Left hindlimb (tissue), 1 donor: ENCODE data around the gene METTL17.
"Not testable (repeated sequence)": the region's sequence is repeated elsewhere in the genome, so short reads cannot be mapped to it uniquely, and the experiment has no call there.

ENCODE experiments used
- DNase-seq: peaks from one replicate; pipeline ENCODE4 v3.0.0-alpha.2; 2018

Gene METTL17

GRCh38 chr14:20997115-20997514, 7.3 kb downstream of the METTL17 start:
- no peak for DNase-seq

GRCh38 chr14:20997564-20997963, 7.8 kb downstream of the METTL17 start:
- no peak for DNase-seq

- no peak for DNase-seq
Observed at GRCh38 chr14:20998139-20998538, 8.4 kb downstream of the METTL17 start.

DNA sequence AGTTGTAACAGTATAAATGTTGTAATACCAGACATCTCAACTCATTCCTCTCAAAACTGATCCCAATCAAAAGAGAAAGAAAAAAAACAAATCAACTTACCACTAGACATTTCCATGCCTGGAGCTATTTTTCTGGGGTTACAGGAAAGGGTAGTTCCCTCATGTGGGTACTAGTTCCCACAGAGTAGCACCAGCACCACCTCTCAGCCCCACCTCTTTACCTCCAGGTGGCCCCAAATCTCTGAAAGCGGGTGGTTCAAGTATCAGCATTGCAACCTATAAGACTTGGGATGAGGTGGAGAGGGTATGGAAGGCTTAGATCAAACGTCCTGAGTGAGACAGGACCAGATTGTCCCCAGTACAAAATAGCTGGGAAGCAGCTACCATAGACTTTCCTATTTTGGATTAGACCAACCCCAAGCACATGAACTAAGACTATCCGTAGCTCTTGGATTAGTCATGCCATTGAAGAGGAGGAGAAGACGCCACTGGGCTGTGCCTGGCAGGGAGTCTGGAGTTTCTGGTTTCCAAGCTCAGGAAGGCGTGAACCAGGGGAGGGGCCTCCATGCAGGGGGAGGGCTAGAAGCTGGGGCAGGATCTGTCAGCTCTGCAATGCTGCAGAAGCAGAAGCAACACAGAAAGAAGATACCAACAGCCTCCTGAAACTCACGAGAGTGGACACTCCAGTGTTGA, 9.0 kb downstream of the METTL17 start, which contains the start of gene SLC39A2:
SLC39A2 (plus strand) TSS at position 620 of the 693 bp plus-strand sequence. CDS start 154 bp downstream, outside the sequence.
- DNase-seq: no peak

- DNase-seq: no peak
Observed at GRCh38 chr14:20999591-20999990, 9.8 kb downstream of the METTL17 start.

DNA sequence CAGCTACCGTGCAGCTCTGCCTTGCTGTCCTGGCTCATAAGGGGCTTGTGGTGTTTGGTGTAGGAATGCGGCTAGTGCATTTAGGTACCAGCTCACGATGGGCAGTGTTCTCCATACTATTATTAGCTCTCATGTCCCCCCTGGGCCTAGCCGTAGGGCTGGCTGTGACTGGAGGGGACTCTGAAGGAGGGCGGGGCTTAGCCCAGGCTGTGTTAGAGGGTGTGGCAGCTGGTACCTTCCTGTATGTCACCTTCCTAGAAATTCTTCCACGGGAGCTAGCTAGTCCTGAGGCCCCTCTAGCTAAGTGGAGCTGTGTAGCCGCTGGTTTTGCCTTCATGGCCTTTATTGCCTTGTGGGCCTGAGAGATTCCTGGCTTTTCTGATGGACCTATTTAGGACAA, 11.4 kb downstream of the METTL17 start:
- DNase-seq: no peak

- no peak for DNase-seq
Observed at GRCh38 chr14:21003788-21004346, 14.1 kb downstream of the METTL17 start.

GRCh38 chr14:21009721-21010120, 19.9 kb downstream of the METTL17 start:
- DNase-seq: not testable (repeated sequence)

GRCh38 chr14:21011136-21011535, 21.4 kb downstream of the METTL17 start:
- no peak for DNase-seq

DNA sequence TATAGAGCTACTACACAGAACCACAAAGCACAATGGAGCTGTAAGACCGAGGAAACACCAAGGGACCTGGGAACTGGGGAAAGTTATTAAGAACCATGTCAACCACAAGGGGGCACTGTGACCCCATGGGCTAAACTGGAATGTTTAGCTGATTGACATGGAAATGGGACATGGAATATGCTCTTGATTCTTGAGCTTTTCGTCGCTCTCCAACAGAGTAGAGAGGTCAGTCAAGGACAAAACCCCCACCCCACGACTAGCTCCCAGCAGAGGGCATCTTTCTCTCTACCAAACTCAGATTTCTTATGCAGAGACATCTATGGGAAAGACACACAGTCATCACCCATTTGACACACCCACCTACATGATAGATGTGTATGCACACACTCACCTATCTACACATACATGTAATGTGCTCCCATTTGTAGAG, 25.0 kb downstream of the METTL17 start:
- DNase-seq: peak; percentile 88

DNA sequence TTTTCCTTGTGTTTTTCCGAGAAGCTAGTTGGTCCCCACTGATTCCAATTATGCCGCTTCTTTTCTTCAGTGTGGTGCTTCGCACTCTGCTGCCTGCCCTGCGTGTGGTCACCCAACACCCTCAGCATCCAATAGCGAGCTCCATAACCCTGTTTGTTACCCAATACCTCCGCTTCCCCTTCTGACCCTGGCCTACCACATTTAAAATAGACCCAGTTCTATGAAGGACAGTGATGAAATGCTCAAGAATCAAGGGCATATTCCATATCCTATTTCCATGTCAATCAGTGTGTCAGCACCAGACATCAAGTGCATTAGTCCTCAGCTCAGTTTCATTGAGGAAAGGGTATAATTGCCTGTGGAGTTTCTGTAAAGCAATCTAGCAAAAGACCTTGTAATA, 25.5 kb downstream of the METTL17 start:
- DNase-seq: no peak

DNA sequence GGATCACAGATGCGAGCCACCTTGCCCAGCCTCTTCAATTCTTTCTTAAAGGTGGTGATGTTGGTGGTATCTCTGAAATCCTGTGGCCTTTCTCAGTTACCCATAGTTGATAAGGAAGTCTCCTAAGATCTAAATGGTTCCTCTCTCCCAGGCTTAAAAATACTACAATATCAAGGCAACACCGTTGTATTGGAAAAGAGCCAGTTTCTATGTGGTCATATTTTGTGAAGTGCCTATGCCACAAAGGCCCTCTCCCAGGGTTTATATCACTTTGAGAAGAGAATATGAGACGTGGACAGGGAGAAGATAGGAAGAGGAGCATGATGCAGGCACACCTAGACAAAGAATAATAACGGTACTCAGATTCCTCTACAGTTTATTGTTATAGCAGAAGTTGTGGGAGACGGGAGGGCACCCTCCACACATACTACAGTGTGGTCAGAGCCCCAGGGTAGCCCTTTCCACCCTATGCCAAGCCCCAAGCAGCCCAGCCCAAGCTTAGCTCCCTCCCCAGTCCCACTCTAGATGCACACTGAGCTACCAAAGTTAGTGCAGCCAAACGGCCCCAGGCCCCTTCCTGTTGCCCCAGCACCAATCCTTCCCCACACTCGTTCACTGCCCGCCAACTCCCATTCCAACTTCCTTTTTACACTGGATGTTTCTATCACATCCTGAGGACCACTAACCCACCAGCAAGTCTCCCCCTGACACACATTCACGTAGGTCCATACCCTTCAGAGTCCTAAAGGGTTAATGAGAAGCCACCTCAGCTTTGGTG, 26.8 kb downstream of the METTL17 start:
- DNase-seq: no peak

DNA sequence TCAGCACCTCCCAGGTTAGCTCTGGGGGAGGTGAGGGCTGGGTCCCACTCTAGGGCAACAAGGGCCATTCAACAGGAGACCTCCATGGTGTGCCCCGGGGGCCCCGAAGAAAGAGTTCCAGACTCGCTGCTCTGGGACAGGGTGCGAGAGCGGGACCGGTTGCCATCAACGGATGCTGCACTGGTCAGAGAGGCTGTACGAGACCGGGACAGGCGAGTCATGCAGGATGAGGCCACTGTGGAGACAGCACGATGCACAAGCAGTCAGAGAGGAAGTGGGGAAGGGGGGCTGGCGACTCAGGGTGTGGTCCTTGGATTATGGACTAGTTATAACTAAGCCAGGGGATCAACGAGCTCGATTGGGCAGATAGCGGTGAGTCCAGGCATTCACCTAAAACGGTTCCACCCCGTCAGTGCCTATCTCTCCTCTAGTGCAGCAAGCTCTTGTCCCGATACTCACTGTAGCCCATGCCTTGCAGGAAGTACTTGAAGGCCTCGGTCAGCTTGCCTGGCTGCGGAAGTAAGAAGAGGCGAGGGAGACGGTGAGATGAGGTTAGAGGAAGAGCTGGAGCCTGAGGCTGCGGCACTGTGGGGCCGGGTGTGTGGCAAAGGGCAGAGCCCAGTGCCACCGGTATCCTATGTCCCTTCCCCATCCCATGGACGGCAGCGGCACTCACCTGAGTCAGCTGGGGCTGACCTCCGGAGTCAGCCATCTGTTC, 27.9 kb downstream of the METTL17 start:
- no peak for DNase-seq

DNA sequence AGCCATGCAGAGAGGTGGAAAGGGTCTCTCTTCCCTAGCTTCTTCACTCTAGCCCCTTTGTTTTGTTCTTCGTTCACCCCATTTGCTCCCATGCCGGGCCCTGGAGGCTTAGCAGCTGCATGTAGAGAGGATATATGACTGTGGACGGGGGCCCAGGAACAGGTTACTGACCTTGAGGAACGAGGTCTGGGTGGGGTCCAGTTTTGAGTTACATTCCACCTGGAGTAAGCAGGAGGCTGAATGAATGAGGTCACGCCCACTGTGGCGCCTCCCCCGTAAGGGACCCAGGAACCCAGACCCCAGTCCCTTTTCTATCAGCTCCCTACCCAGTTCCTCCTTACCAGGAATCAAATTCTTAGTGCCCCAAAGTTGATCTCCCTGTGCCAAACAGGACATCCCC, 28.5 kb downstream of the METTL17 start:
- no peak for DNase-seq

DNA sequence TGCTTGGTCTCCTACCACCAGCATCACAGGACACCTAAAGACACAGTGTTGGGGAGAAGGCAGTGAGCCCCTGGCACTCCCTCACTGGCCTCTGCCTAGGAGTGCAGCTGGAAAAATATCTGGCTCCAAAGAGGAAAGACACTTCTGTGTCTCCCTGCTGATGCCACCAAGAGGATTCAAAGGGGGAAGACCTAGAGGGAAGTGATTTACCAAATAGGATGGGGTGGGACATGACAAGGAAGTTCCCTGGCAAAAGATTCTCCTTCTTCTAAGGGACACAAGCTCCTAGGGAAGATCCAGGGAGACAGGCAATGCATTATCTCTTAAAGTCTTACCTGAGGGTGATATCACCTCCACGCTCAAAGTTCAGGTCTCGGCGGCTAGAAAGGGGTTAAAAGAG, 29.0 kb downstream of the METTL17 start:
- DNase-seq: no peak

DNA sequence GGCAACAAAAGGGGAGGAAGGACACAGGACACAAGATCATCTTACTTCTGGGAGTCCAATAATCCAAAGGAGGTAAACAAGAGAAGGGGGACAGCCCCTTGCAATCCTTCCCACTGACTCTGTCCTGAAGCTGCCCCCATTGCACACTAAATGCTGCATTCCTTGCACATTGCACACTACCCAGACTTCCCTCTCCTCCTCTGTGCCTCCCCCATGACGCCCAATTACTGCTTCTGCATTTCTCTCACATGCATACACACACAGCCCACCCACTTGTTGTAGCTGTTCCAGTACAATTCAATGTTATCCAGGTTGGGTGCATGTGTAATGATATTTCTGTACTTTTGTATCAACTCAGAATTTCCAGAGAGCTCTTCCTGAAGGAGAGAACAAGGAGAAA, 29.6 kb downstream of the METTL17 start:
- DNase-seq: no peak

- DNase-seq: no peak
Observed at GRCh38 chr14:21020977-21021545, 31.3 kb downstream of the METTL17 start.

DNA sequence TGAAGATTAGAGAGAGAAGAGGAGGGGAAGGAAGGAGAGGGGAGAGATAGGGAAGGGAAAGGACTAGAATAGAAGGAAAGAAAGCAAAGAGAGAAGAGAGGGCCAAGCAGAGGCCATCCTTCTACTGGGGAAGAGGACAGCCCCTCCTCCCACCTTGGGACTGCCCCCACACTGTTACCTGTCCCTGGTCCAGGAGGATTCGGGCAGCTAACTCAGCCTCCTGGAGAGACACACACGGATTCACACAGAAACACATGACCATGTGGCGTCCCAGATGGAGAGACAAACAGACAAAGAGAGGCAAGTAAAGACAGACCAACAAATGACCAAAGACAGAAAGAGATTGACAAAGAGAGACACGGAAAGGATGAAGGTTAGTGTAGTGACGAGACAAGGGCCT, 32.9 kb downstream of the METTL17 start:
- DNase-seq: no peak

GRCh38 chr14:21023174-21023573, 33.4 kb downstream of the METTL17 start:
- no peak for DNase-seq

DNA sequence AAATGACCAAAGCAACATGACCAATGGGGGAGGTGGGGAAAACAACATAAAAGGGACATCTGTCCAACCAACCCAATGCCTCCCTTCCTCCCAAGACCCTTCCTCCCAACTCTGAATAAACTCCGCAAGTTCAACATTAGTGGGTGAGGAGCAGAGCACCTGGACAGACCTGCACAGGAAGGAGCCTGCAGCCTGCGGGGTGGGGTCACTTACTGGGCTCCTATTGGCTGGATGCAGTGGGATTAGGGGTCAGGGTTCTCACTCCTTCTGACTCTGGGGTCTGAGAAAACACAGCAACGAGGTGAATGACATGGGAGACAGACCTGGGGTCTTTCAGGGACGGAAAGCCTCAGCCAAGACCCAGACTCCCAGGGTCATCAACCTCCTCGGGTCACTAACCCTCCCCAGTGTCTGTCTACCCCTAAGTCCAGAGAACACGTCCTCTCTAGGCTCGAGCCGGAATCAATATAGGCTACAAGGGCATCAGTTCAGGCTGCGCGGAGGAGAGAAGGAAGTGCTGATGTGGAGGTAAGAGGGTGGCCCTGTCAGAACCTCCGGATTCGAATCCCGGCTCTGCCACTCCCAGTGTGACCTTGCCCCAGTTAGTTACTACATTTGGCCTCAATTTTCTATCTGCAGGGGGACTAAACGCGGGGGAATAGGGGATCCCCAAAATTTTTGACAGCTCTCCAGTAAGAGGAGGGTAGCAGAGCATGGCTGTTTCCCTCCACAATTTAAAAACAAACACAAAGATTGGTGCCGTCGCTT, 34.2 kb downstream of the METTL17 start:
- DNase-seq: no peak

- DNase-seq: peak; percentile 87
Observed at GRCh38 chr14:21024585-21025370, 35.0 kb downstream of the METTL17 start, which contains the start of gene NDRG2. TSS of gene NDRG2 (minus strand) at chr14:21025061. CDS start at chr14:21023315, 1,746 bp downstream.
